Measurements from ENCODE around the gene MLLT3. TPM values are rescaled to one million over a fixed set of nuclear protein-coding genes. Genes with fewer than 3 reads are reported as not detected.

MLLT3 gene
- total and polyA plus RNA-seq, 2 of the 8 experiments (the other 6 are each of a cell fraction or from before 2014, with no cell fraction given): 5.9 to 9.6 TPM

DNA sequence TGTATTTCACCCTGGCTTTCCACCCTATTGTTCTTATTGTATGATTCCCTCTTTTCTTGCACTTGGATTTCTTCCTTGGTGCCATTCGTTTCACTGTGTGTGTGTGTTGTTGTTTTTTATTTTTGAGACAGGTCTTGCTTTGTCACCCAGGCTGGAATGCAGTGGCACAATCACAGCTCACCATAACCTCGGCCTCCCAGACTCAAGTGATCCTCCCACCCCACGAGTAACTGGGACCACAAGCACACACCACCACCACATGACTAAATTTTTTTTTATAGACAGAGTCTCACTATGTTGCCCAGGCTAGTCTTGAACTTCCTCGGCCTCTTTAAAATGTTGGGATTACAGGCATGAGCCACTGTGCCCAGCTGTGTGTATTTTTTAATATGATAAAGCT is 72.0 kb downstream of the MLLT3 start:
- no peak for FAIRE-seq
- CTCF ChIA-PET (ENCODE audit: partially characterized antibody): interaction anchor here (2.0 kb wide), 1 partner anchor 25 kb away, joined by 10 read pairs; no protein-coding TSS in a partner anchor
- POLR2A ChIA-PET (ENCODE audit: partially characterized antibody): no interaction called here

More for the DNA sequence above, 72.0 kb downstream of the MLLT3 start:
- Histone ChIP-seq H2AFZ (ENCODE audit: low read length) (no peak overlapping the region), H2BK5ac (ENCODE audit: low read depth, low read length) (no peak overlapping the region), H2BK15ac (ENCODE audit: low read length) (0 out of 2 replicates have a peak overlapping the region, but pooled peaks have one; percentile 61), H3K23me2 (ENCODE audit: low read depth, low read length) (no peaks in the 10 kb centered on the region), H3K79me1 (ENCODE audit: low read depth, low read length) (no peaks in the 10 kb centered on the region), H3K9me3 (ENCODE audit: insufficient read depth in 2 of 2, low read depth in 1 of 2, low read length in 1 of 2) (no peaks in the 10 kb centered on the region), H3K4me2 (ENCODE audit: insufficient read depth in 1 of 2, low read depth in 2 of 2, low read length in 2 of 2) (no peak overlapping the region), H4K20me1 (replicated peaks in 1 of 2; ENCODE audit: control insufficient read depth in 1 of 2, insufficient read depth in 2 of 2, low read length in 2 of 2) (peaks cover 0 to 2% of the 10 kb centered on the region in 2 experiments), H3K14ac (ENCODE audit: insufficient read length) (no peak overlapping the region), H4K91ac (replicated peaks; ENCODE audit: insufficient read length, low read length) (no peak overlapping the region), H3K27me3 (replicated peaks in 1 of 4; ENCODE audit: control insufficient read depth in 3 of 4, extremely low read depth in 1 of 4, insufficient read depth in 3 of 4, low read length in 3 of 4) (no peaks in the 10 kb centered on the region), H3K18ac (ENCODE audit: extremely low read depth, low read length) (no peak overlapping the region), H3K4me1 (replicated peaks in 1 of 4; ENCODE audit: control insufficient read depth in 3 of 4, insufficient read depth in 4 of 4, low read length in 3 of 4) (peaks cover 0 to 3% (median 0%) of the 10 kb centered on the region in 4 experiments; a peak in 4 of 7 replicates), H2BK12ac (ENCODE audit: low read depth, low read length) (no peak overlapping the region), H2AK5ac (ENCODE audit: low read depth, low read length) (no peak overlapping the region), H4K5ac (ENCODE audit: insufficient read length, low read depth, low read length) (no peak overlapping the region), H3K27ac (ENCODE audit: low read depth, low read length) (no peak overlapping the region), H3K79me2 (ENCODE audit: control insufficient read depth in 1 of 2, insufficient read depth in 2 of 2, low read length in 2 of 2) (no peaks in the 10 kb centered on the region), H3K4ac (replicated peaks; ENCODE audit: insufficient read length, low read depth, low read length) (no peak overlapping the region), H3K9ac (replicated peaks in 1 of 4; ENCODE audit: extremely low read depth in 1 of 4, low read depth in 3 of 4, low read length in 3 of 4) (no peak overlapping the region), H4K8ac (ENCODE audit: extremely low read depth, insufficient read depth, low read length) (no peak overlapping the region), H3K23ac (ENCODE audit: insufficient read length) (no peak overlapping the region), H3K4me3 (ENCODE audit: extremely low read depth in 1 of 4, insufficient read depth in 2 of 4, low read depth in 3 of 4, low read length in 4 of 4) (no peak overlapping the region), H2BK120ac (replicated peaks; ENCODE audit: low read depth, low read length) (no peak overlapping the region), H3K56ac (replicated peaks; ENCODE audit: insufficient read length, low read depth, low read length) (no peak overlapping the region), H3K36me3 (ENCODE audit: control insufficient read depth in 2 of 4, insufficient read depth in 4 of 4, low read length in 3 of 4) (no peaks in the 10 kb centered on the region), H2BK20ac (ENCODE audit: low read length) (no peak overlapping the region)
- TF ChIP-seq NRF1 (IDR thresholded peaks at IDR 0.05; ENCODE audit: low read depth, low read length): no peak
- no peak for TF ChIP-seq BRCA1 (IDR thresholded peaks at IDR 0.05; ENCODE audit: low read depth, low read length)
- no peak for TF ChIP-seq TEAD4 (IDR thresholded peaks at IDR 0.05; ENCODE audit: low read depth, low read length)
- TF ChIP-seq BCL11A (IDR thresholded peaks at IDR 0.05; ENCODE audit: low read depth in 2 of 2, low read length in 2 of 2): no peak
- TF ChIP-seq GABPA (IDR thresholded peaks at IDR 0.05; ENCODE audit: borderline replicate concordance, insufficient read depth, low read length): no peak
- no peak for TF ChIP-seq TAF1 (IDR thresholded peaks at IDR 0.05; ENCODE audit: low read depth, low read length)
- WGBS, 2 experiments (ENCODE audit: extremely low coverage in 1 of 2, insufficient coverage in 1 of 2, insufficient read length in 1 of 2, insufficient replicate concordance in 2 of 2, low coverage in 1 of 2, low lambda C conversion rate in 2 of 2, missing lambda C conversion rate in 1 of 2): 88% methylated on average over 4 of the region's 4 CpGs; no CpG with 5 or more reads in 1 of the 2 experiments
- DNase-seq (ENCODE audit: low read depth in 1 of 2, low spot score in 2 of 2): no peak

Measured in H1 (cell line).